B cell (primary cell): Measurements from ENCODE around the gene VAC14. TPM values are rescaled to one million over a fixed set of nuclear protein-coding genes. Genes with fewer than 3 reads are reported as not detected.

Source experiments
- ATAC-seq: fragments of 200-7000 bp; cut with Tn5 transposase; one replicate; pipeline ENCODE4 v1.10.0; 2021; ENCODE audit warnings: low read depth, mild to moderate bottlenecking, moderate number of reproducible peaks, moderate library complexity
- CTCF ChIA-PET: fragments of 350-600 bp; sonication (Branson Sonifier 250); formaldehyde crosslinking; loops from one replicate; lab custom pipeline; 2021; ENCODE audit warnings: antibody characterized with exemption, inconsistent platforms; lab: Charles Lee
- POLR2A ChIA-PET: fragments of 350-600 bp; sonication (Branson Sonifier 250); formaldehyde crosslinking; loops from one replicate; lab custom pipeline; 2021; ENCODE audit warnings: antibody characterized with exemption; lab: Charles Lee
- DNase-seq: peaks from one replicate; pipeline ENCODE4 v3.0.0; 2013
- H2AFZ ChIP-seq: 2 replicates; pipeline ENCODE4 v1.6.1; 2012; ENCODE audit warnings: mild to moderate bottlenecking, low read depth, low read length; ENCODE audit not compliant: insufficient read depth, poor library complexity, severe bottlenecking
- H3K27ac ChIP-seq, 2 donors: 1 replicate in 1 of 2; 2 replicates in 1 of 2; pipeline ENCODE4 v1.5.1; 2012 to 2013; ENCODE audit warnings: low read length in 2 of 2, mild to moderate bottlenecking in 2 of 2, moderate library complexity in 1 of 2
- H3K27me3 ChIP-seq, 4 experiments: fragments of 200-600 bp in 1 of 4; sonication (generic) in 1 of 4; replicated peaks in 1 of 4; 1 replicate in 2 of 4; 2 replicates in 2 of 4; pipeline versions ENCODE4 v1.6.1 to v1.7.0; 2013 to 2016; ENCODE audit warnings: low read length in 3 of 4, mild to moderate bottlenecking in 2 of 4, mixed read lengths in 1 of 4, moderate library complexity in 1 of 4; ENCODE audit not compliant: insufficient read depth in 4 of 4, control insufficient read depth in 3 of 4; ENCODE audit errors: control extremely low read depth in 1 of 4
- H3K36me3 ChIP-seq, 2 experiments: replicated peaks in 1 of 2; 1 replicate in 1 of 2; 2 replicates in 1 of 2; pipeline versions ENCODE4 v1.6.1 to v1.7.1; 2013; ENCODE audit warnings: low read length in 1 of 2; ENCODE audit not compliant: insufficient read depth in 2 of 2, control insufficient read depth in 1 of 2; ENCODE audit errors: control extremely low read depth in 1 of 2, extremely low read depth in 1 of 2
- H3K4me1 ChIP-seq, 2 donors: fragments of 200-600 bp in 1 of 2; sonication (generic) in 1 of 2; 1 replicate in 1 of 2; 2 replicates in 1 of 2; pipeline versions ENCODE4 v1.5.1 to v1.6.1; 2013 to 2017; ENCODE audit warnings: low read length in 2 of 2; ENCODE audit not compliant: control insufficient read depth in 2 of 2, insufficient read depth in 2 of 2
- H3K4me2 ChIP-seq: replicated peaks from 2 replicates; pipeline ENCODE3; 2012; ENCODE audit warnings: mild to moderate bottlenecking, low read depth, low read length; ENCODE audit not compliant: poor library complexity, severe bottlenecking
- H3K4me3 ChIP-seq, 5 experiments: fragments of 200-600 bp in 1 of 5; sonication (generic) in 1 of 5; 1 replicate in 3 of 5; 2 replicates in 2 of 5; pipeline versions ENCODE4 v1.5.1 to v1.7.0; 2011 to 2016; ENCODE audit warnings: low read length in 4 of 5, mild to moderate bottlenecking in 4 of 5, low read depth in 2 of 5, control low read depth in 1 of 5, moderate library complexity in 1 of 5; ENCODE audit not compliant: insufficient read depth in 1 of 5; ENCODE audit errors: control extremely low read depth in 1 of 5, extremely low read depth in 1 of 5
- H3K79me2 ChIP-seq: fragments of 200-600 bp; sonication (generic); one replicate; pipeline ENCODE4 v1.6.0; 2016; ENCODE audit warnings: low read length; ENCODE audit not compliant: control insufficient read depth, insufficient read depth
- H3K9ac ChIP-seq: fragments of 200-600 bp; sonication (generic); 2 replicates; pipeline ENCODE4 v1.6.1; 2017; ENCODE audit warnings: mild to moderate bottlenecking, low read length, moderate library complexity
- H3K9me3 ChIP-seq, 3 donors: one replicate each; pipeline versions ENCODE4 v1.6.1 to v1.7.1; 2013; ENCODE audit warnings: low read length in 2 of 3; ENCODE audit not compliant: control insufficient read depth in 2 of 3, insufficient read depth in 1 of 3; ENCODE audit errors: control extremely low read depth in 1 of 3
- H4K20me1 ChIP-seq: 2 replicates; pipeline ENCODE4 v1.6.0; 2012; ENCODE audit warnings: mild to moderate bottlenecking, low read length; ENCODE audit not compliant: insufficient read depth, control insufficient read depth, poor library complexity, severe bottlenecking
- H3K27ac Mint-ChIP-seq: one replicate; pipeline ENCODE4 v1.8.0; 2021; ENCODE audit warnings: mixed read lengths
- H3K27me3 Mint-ChIP-seq: one replicate; pipeline ENCODE4 v1.8.0; 2021; ENCODE audit warnings: mixed read lengths
- H3K4me1 Mint-ChIP-seq: one replicate; pipeline ENCODE4 v1.8.0; 2021; ENCODE audit warnings: mixed read lengths
- H3K4me3 Mint-ChIP-seq: one replicate; pipeline ENCODE4 v1.8.0; 2021; ENCODE audit warnings: mixed read lengths
- H3K9me3 Mint-ChIP-seq: one replicate; pipeline ENCODE4 v1.8.0; 2022; ENCODE audit warnings: mixed read lengths; ENCODE audit not compliant: insufficient read depth
- CTCF ChIP-seq: fragments of 200-600 bp; IDR thresholded peaks from one replicate; pipeline ENCODE4 v1.8.0; 2022; ENCODE audit warnings: antibody characterized with exemption, mild to moderate bottlenecking
- EZH2 ChIP-seq: IDR thresholded peaks from 2 replicates; pipeline ENCODE4 v1.6.1; 2012; ENCODE audit warnings: borderline replicate concordance, low read depth, mild to moderate bottlenecking, moderate library complexity, low read length; ENCODE audit not compliant: insufficient read depth, poor library complexity, severe bottlenecking
- WGBS: methylation state at CpG from one replicate; pipeline ENCODE4 v1.1.5; 2013; ENCODE audit warnings: missing lambda C conversion rate; ENCODE audit not compliant: insufficient coverage; 5-methylcytosine and 5-hydroxymethylcytosine counted together
- intact Hi-C: fragments of 100-400 bp; cut with micrococcal nuclease; formaldehyde crosslinking; loops from one replicate; pipeline ENCODE4 v1.10.0; 2022
- polyA plus RNA-seq: library from polyadenylated mRNA; depleted of rRNA; stranded (reverse); fragments of >200 nt; gene quantifications from 2 replicates; pipeline ENCODE4 v1.2.3, GENCODE V29; 2012
- total RNA-seq, 2 donors: library from RNA; stranded (reverse); fragments of 120-200 nt in 1 of 2; gene quantifications; 1 replicate in 1 of 2; 2 replicates in 1 of 2; pipeline versions ENCODE4 v1.2.3 to v1.2.4, GENCODE V29; 2013 to 2022

VAC14 gene
- total and polyA plus RNA-seq, 2 donors (not counting 1 experiment from before 2014, with no cell fraction given) = 42.6 to 64.7 TPM

GRCh38 chr16:70752426-70752825, 48.5 kb downstream of the VAC14 start:
- Histone ChIP-seq H3K9ac (no peak overlapping the region), H3K27ac (no peak overlapping the region), H3K79me2 (peaks cover 2% of the 10 kb centered on the region), H4K20me1 (no peaks in the 10 kb centered on the region), H3K4me1 (no peaks in the 10 kb centered on the region), H3K9me3 (no peaks in the 10 kb centered on the region), H3K4me2 (no peak overlapping the region), H3K27me3 (no peaks in the 10 kb centered on the region), H2AFZ (no peak overlapping the region), H3K4me3 (no peak overlapping the region), H3K36me3 (peaks cover 0 to 20% of the 10 kb centered on the region in 2 experiments)
- no peak overlapping the region for H3K27ac Mint-ChIP-seq
- WGBS = 90% methylated on average over 9 of the region's 10 CpGs
- intact Hi-C loops = no loop called here
- H3K27me3 Mint-ChIP-seq = no peaks in the 10 kb centered on the region
- H3K9me3 Mint-ChIP-seq = no peaks in the 10 kb centered on the region
- no peak overlapping the region for H3K4me3 Mint-ChIP-seq
- CTCF ChIA-PET = no interaction called here
- H3K4me1 Mint-ChIP-seq = no peaks in the 10 kb centered on the region
- no peak for TF ChIP-seq EZH2
- TF ChIP-seq CTCF = no peak
- ATAC-seq (no peak), DNase-seq (no peak)
- POLR2A ChIA-PET = no interaction called here

- H3K79me2 ChIP-seq = peaks cover 2% of the 10 kb centered on the region
- no peaks in the 10 kb centered on the region for H3K27me3 ChIP-seq
- H3K9ac ChIP-seq = no peak overlapping the region
- Mint-ChIP-seq H3K27me3 (no peaks in the 10 kb centered on the region), H3K4me3 (no peak overlapping the region), H3K27ac (no peak overlapping the region), H3K9me3 (no peaks in the 10 kb centered on the region), H3K4me1 (peaks cover 7% of the 10 kb centered on the region)
- no peaks in the 10 kb centered on the region for H3K4me1 ChIP-seq
- H2AFZ ChIP-seq = no peak overlapping the region
- intact Hi-C loops = no loop called here
- H3K27ac ChIP-seq = no peak overlapping the region
- no peaks in the 10 kb centered on the region for H3K9me3 ChIP-seq
- ATAC-seq = no peak
- H3K4me2 ChIP-seq = no peak overlapping the region
- H4K20me1 ChIP-seq = no peaks in the 10 kb centered on the region
- DNase-seq = no peak
- 87% methylated on average over 6 of the region's 7 CpGs for WGBS
- POLR2A ChIA-PET = no interaction called here
- TF ChIP-seq EZH2 (no peak), CTCF (no peak)
- H3K4me3 ChIP-seq = no peak overlapping the region
- peaks cover 0 to 12% of the 10 kb centered on the region in 2 experiments for H3K36me3 ChIP-seq
- CTCF ChIA-PET = no interaction called here
These were observed 49.4 kb downstream of the VAC14 start for GRCh38 chr16:70751593-70751992.
